ENCODE data around the gene LRRC32.

GRCh38 chr11:76703707-76704106 lies 33.2 kb upstream of the LRRC32 start:
- TF ChIP-seq POLR2AphosphoS5 (IDR thresholded peaks at IDR 0.05) (no peak), CTCF (IDR thresholded peaks at IDR 0.05) (no peak), POLR2A (IDR thresholded peaks at IDR 0.05) (no peak)
